Measurements from ENCODE around the gene LAYN.

LAYN gene

DNA sequence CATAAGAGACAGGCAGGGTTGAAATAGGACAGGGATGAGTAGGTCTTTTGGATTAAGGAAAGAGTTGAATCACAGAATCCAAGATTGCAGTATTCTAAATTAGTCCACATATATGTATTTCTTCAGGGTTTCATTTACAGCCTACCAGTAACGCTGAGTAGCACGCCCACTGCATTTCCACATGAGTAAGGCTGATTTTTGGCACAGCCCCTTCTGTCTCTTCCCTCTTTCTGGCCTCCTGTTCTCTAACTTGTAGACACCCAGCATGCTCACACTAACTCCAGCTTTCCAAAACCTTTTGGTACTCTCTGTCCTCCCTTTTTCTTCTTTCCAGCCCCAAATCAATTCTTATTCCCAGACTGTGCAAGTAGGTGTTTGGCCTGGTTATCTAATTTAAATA, 58.0 kb downstream of the LAYN start:
- no peak for DNase-seq

DNA sequence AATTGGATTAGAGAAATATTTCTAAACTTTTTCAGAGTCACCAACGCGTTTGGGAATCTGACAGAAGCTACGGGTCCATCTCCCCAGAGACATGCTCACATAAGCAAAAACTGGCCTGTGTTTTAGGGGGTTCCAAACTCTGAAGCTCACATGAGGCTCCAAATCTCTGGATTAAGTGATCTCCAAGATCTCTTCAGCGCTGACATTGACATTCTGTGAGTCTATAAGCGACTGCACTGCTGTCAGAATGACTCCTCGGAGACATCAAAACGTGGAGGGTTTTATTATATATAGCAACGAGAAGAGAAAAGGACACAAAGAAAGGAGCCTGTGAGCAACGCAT, 61.1 kb downstream of the LAYN start:
- no peak for DNase-seq

DNA sequence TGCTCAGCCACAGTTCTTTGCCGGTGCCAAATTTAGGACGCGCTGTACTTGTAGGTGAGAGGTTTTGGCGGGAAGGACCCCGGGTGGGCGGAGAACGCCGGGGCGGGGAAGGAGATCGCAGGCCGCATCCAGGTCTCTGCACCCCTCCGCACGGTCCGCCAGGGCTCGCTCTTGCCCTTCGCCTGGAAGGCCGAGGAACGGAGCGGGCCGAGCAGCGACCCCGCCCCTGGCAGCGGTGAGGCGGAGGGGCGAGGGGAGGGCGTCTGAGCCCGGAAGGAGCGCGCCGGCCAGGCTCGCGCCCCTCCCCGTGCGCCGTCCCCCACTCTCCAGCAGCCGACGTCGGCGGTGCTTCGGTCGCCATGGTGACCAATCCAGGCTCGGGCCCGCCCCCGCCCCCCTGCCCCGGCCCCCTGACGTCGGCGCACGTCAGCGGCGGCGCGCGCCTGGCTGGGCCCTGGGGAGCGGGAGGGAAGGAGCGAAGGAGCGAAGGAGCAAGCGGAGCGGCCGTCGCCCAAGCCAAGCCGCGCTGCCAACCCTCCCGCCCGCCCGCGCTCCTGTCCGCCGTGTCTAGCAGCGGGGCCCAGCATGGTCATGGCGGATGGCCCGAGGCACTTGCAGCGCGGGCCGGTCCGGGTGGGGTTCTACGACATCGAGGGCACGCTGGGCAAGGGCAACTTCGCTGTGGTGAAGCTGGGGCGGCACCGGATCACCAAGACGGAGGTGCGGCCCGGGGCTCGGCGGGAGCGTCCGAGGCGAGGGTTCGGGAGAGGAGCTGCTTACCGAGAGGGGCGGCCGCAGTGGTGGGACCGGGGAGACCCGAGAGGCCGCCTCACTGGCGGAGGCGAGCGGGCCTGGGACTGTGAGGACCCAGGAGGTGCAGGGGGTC, 61.7 kb downstream of the LAYN start, which contains the start of gene SIK2:
SIK2 (plus strand) TSS at position 471 of the 886 bp plus-strand sequence; CDS start at position 586, 115 bp downstream.
- peak; percentile 82 for DNase-seq

- peak; percentile 44 for DNase-seq
These were observed 62.5 kb downstream of the LAYN start for GRCh38 chr11:111602865-111603610.

GRCh38 chr11:111603611-111604130, 63.2 kb downstream of the LAYN start:
- no peak for DNase-seq

GRCh38 chr11:111604392-111605009, 64.0 kb downstream of the LAYN start:
- DNase-seq = peak; percentile 62

- DNase-seq = no peak
These were observed 65.2 kb downstream of the LAYN start for GRCh38 chr11:111605681-111606080.

- no peak for DNase-seq
These were observed 66.5 kb downstream of the LAYN start for GRCh38 chr11:111606986-111607385.

DNA sequence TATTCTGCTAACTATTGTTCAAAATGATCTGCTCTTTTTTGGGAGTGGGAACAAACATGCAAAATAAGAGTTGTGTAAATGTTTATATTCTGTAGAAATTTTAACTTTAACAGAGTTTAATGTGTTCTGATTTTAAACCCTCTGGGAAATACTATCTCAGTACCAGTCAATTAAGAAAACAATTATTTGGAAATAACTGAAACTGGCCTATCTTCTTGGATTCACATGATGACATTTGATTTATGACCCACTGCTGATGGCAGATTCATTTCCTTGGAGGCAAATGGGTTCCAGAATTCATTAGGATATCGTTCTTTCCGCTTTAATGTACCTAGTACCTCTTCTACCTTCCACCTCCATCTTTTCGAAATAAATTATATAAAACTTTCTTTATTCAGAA, 67.2 kb downstream of the LAYN start:
- no peak for DNase-seq

Data from NCI-H2029 treated with DMSO at 0.1 percent for 48 hours (cell line).